OCI-LY1 (cell line): ENCODE data around the gene KCNE5.

Experiments used
- H2AFZ ChIP-seq: fragments of 200-600 bp; sonication (generic), shearing (Covaris generic); 2 replicates; pipeline ENCODE4 v1.6.0; 2014; ENCODE audit warnings: antibody characterized with exemption, mild to moderate bottlenecking, low read length
- H3F3A ChIP-seq: fragments of 200-600 bp; sonication (generic), shearing (Covaris generic); 2 replicates; pipeline ENCODE4 v1.6.0; 2014; ENCODE audit warnings: mild to moderate bottlenecking, antibody characterized with exemption, low read length, moderate library complexity; ENCODE audit not compliant: insufficient read depth
- H3K27ac ChIP-seq: fragments of 200-600 bp; sonication (generic); 2 replicates; pipeline ENCODE4 v1.5.1; 2014; ENCODE audit warnings: low read length, mixed run types, mild to moderate bottlenecking, low read depth; ENCODE audit not compliant: poor library complexity, severe bottlenecking
- H3K27me3 ChIP-seq: fragments of 200-600 bp; sonication (generic); 2 replicates; pipeline ENCODE4 v1.6.0; 2014; ENCODE audit warnings: antibody characterized with exemption, mild to moderate bottlenecking, low read length, moderate library complexity; ENCODE audit not compliant: insufficient read depth
- H3K36me3 ChIP-seq: fragments of 200-600 bp; sonication (generic); 2 replicates; pipeline ENCODE4 v1.6.1; 2014; ENCODE audit warnings: mild to moderate bottlenecking, antibody characterized with exemption, low read length, moderate library complexity, mixed read lengths; ENCODE audit not compliant: insufficient read depth
- H3K4me1 ChIP-seq: fragments of 200-600 bp; sonication (generic); 2 replicates; pipeline ENCODE4 v1.5.1; 2014; ENCODE audit warnings: mild to moderate bottlenecking, low read length, moderate library complexity; ENCODE audit not compliant: insufficient read depth, severe bottlenecking
- H3K4me2 ChIP-seq: fragments of 200-600 bp; sonication (generic), shearing (Covaris generic); 2 replicates; pipeline ENCODE4 v1.6.1; 2014; ENCODE audit warnings: low read length
- H3K4me3 ChIP-seq: fragments of 200-600 bp; sonication (generic); 2 replicates; pipeline ENCODE4 v1.5.1; 2014; ENCODE audit warnings: low read length, low read depth, mild to moderate bottlenecking, mixed read lengths; ENCODE audit not compliant: poor library complexity, severe bottlenecking
- H3K79me2 ChIP-seq: fragments of 200-600 bp; shearing (Covaris generic); 2 replicates; pipeline ENCODE4 v1.6.1; 2016; ENCODE audit warnings: mixed run types, low read length, mixed read lengths; ENCODE audit not compliant: insufficient read depth
- H3K9ac ChIP-seq: fragments of 200-600 bp; sonication (generic), shearing (Covaris generic); 2 replicates; pipeline ENCODE4 v1.6.1; 2014; ENCODE audit warnings: mild to moderate bottlenecking, low read length, mixed read lengths
- H3K9me2 ChIP-seq: fragments of 200-600 bp; sonication (generic), shearing (Covaris generic); 2 replicates; pipeline ENCODE4 v1.6.1; 2014; ENCODE audit warnings: low read depth, mild to moderate bottlenecking, low read length, mixed read lengths
- H3K9me3 ChIP-seq: fragments of 200-600 bp; shearing (Covaris generic); 2 replicates; pipeline ENCODE4 v1.6.1; 2014; ENCODE audit warnings: low read length, mixed read lengths
- H4K20me1 ChIP-seq: fragments of 200-600 bp; sonication (generic), shearing (Covaris generic); 2 replicates; pipeline ENCODE4 v1.6.0; 2016; ENCODE audit warnings: mild to moderate bottlenecking, low read length; ENCODE audit not compliant: insufficient read depth
- EZH2 ChIP-seq: fragments of 200-600 bp; sonication (generic), shearing (Covaris generic); IDR thresholded peaks from 2 replicates; pipeline ENCODE4 v1.8.0; 2017; ENCODE audit warnings: borderline replicate concordance, mixed run types, mild to moderate bottlenecking, antibody characterized with exemption, low read length, moderate library complexity, mixed read lengths
- TF ChIP-seq, protein P1 (sequence below): fragments of 200-600 bp; sonication (generic), shearing (Covaris generic); IDR thresholded peaks from 2 replicates; pipeline ENCODE4 v1.5.1; 2017; ENCODE audit warnings: mild to moderate bottlenecking, antibody characterized with exemption, low read length, moderate library complexity, mixed read lengths

The KCNE5 gene

DNA sequence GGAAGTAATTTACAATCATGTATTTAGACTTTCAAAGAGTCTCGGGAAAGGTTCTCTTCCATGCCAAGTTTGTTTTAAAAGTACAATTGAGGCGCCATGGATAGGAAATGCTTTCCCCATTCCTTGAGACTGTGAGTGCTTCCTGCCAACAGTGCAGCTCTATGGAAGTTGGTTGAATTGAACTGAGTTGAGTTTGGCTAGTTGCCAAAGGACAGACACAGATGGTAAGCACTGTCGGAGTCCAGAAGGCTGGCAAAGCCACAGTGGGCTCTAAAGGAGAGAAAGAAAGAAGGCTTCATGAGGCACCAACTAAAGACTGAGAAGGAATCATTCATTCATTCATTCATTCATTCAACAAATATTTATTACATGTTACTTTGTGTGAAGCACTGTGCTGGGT lies 4.3 kb upstream of the KCNE5 start:
- H2AFZ ChIP-seq: no peak overlapping the region
- no peaks in the 10 kb centered on the region for H3K27me3 ChIP-seq
- no peaks in the 10 kb centered on the region for H3K9me2 ChIP-seq
- no peak overlapping the region for H3K9ac ChIP-seq
- no peak overlapping the region for H3K4me2 ChIP-seq
- H3K36me3 ChIP-seq: no peaks in the 10 kb centered on the region
- no peaks in the 10 kb centered on the region for H3K4me1 ChIP-seq
- H3K4me3 ChIP-seq: no peak overlapping the region
- H3K27ac ChIP-seq: no peak overlapping the region
- H3K9me3 ChIP-seq: no peaks in the 10 kb centered on the region
- TF ChIP-seq EZH2: no peak
- TF ChIP-seq, protein P1, sequence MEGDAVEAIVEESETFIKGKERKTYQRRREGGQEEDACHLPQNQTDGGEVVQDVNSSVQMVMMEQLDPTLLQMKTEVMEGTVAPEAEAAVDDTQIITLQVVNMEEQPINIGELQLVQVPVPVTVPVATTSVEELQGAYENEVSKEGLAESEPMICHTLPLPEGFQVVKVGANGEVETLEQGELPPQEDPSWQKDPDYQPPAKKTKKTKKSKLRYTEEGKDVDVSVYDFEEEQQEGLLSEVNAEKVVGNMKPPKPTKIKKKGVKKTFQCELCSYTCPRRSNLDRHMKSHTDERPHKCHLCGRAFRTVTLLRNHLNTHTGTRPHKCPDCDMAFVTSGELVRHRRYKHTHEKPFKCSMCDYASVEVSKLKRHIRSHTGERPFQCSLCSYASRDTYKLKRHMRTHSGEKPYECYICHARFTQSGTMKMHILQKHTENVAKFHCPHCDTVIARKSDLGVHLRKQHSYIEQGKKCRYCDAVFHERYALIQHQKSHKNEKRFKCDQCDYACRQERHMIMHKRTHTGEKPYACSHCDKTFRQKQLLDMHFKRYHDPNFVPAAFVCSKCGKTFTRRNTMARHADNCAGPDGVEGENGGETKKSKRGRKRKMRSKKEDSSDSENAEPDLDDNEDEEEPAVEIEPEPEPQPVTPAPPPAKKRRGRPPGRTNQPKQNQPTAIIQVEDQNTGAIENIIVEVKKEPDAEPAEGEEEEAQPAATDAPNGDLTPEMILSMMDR: no peak
- H3F3A ChIP-seq: no peaks in the 10 kb centered on the region
- no peaks in the 10 kb centered on the region for H3K79me2 ChIP-seq
- no peaks in the 10 kb centered on the region for H4K20me1 ChIP-seq

DNA sequence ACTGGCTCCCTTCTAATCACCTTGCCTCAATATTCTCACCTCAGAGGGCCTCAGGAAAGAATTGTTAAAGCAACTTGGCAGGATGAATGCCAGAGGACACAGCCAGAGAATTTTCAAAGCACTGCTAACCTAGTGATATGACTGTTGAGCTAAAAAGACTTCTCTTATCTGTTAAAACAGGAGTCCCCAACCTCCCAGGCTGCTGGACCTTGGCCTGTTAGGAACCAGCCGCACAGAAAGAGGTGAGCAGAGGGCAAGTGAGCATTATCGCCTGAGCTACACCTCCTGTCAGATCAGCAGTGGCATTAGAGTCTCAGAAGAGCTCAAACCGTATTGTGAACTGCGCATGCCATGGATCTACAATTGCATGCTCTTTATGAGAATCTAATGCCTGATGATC lies 1.7 kb upstream of the KCNE5 start:
- H2AFZ ChIP-seq: no peak overlapping the region
- no peaks in the 10 kb centered on the region for H4K20me1 ChIP-seq
- H3K9me3 ChIP-seq: no peaks in the 10 kb centered on the region
- H3K4me1 ChIP-seq: no peaks in the 10 kb centered on the region
- TF ChIP-seq, protein P1: no peak
- no peak for TF ChIP-seq EZH2
- no peaks in the 10 kb centered on the region for H3F3A ChIP-seq
- H3K9me2 ChIP-seq: no peaks in the 10 kb centered on the region
- H3K9ac ChIP-seq: no peak overlapping the region
- no peak overlapping the region for H3K27ac ChIP-seq
- no peaks in the 10 kb centered on the region for H3K27me3 ChIP-seq
- no peak overlapping the region for H3K4me2 ChIP-seq
- no peaks in the 10 kb centered on the region for H3K79me2 ChIP-seq
- H3K4me3 ChIP-seq: no peak overlapping the region
- no peaks in the 10 kb centered on the region for H3K36me3 ChIP-seq

DNA sequence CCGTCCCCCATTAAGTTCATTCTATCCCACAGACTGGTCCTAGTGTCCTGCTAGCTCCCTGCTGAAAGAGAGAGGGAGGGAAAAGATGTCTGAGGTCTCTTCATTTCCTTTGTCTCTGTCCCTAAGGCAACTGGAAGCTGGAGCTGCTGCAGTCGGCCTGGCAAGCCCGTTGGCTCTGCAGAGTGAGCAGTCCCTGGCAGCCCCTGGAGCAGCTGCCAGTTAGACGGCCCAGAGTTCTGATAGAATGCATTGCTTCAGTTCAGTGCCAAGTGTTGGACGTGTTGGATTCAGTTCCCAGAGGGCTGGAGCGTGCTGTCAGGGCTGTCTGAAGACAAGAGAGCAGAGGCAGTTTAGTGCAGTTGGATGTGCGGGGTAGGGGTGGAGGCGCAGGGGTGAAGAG lies 975 bp downstream of the KCNE5 start:
- H3K27ac ChIP-seq: no peak overlapping the region

More for the DNA sequence above, 975 bp downstream of the KCNE5 start:
- Histone ChIP-seq H2AFZ (no peak overlapping the region), H4K20me1 (no peaks in the 10 kb centered on the region), H3K9ac (no peak overlapping the region), H3K36me3 (no peaks in the 10 kb centered on the region), H3K79me2 (no peaks in the 10 kb centered on the region), H3K4me1 (no peaks in the 10 kb centered on the region), H3K4me2 (no peak overlapping the region), H3K27me3 (no peaks in the 10 kb centered on the region), H3K9me3 (no peaks in the 10 kb centered on the region), H3F3A (no peaks in the 10 kb centered on the region), H3K9me2 (no peaks in the 10 kb centered on the region), H3K4me3 (no peak overlapping the region)
- TF ChIP-seq, protein P1: no peak
- TF ChIP-seq EZH2: no peak
